IMR-90 (cell line): Measurements from ENCODE around the gene SSBP3. TPM values are rescaled to one million over a fixed set of nuclear protein-coding genes. Genes with fewer than 3 reads are reported as not detected.

ENCODE experiments used
- ATAC-seq: fragments of 200-7000 bp; cut with Tn5 transposase; 2 replicates; pipeline ENCODE4 v1.9.1; 2020; ENCODE audit warnings: low read depth, mild to moderate bottlenecking, moderate library complexity
- BruUV-seq: library from RNA; stranded (reverse); fragments of 400-500 nt; replicated peaks from 2 replicates; lab custom pipeline; 2021; lab: Mats Ljungman, UMichigan
- CTCF ChIA-PET: fragments of 300-600 bp; formaldehyde crosslinking; extraction: SDS; loops from one replicate; lab custom pipeline; 2021; ENCODE audit warnings: antibody characterized with exemption; lab: Yijun Ruan, JAX
- POLR2A ChIA-PET: fragments of 300-600 bp; sonication (Branson Sonifier 250); formaldehyde crosslinking; loops from one replicate; lab custom pipeline; 2022; ENCODE audit warnings: antibody characterized with exemption; ENCODE audit not compliant: unreplicated experiment; lab: Charles Lee
- DNase-seq: peaks from one replicate; pipeline ENCODE4 v3.0.0; 2013
- H2AFZ ChIP-seq: replicated peaks from 2 replicates; pipeline ENCODE3; 2013; ENCODE audit warnings: low read length, mild to moderate bottlenecking; ENCODE audit not compliant: poor library complexity
- H2AK5ac ChIP-seq: 2 replicates; pipeline ENCODE4 v1.6.1; 2013; ENCODE audit warnings: low read depth, low read length, inconsistent platforms
- H2AK9ac ChIP-seq: replicated peaks from 2 replicates; pipeline ENCODE3; 2013; ENCODE audit warnings: mild to moderate bottlenecking, low read depth, low read length, moderate library complexity; ENCODE audit not compliant: poor library complexity
- H2BK120ac ChIP-seq: 2 replicates; pipeline ENCODE4 v1.6.1; 2013; ENCODE audit warnings: low read depth, low read length, inconsistent platforms
- H2BK15ac ChIP-seq: 3 replicates; pipeline ENCODE4 v1.6.1; 2013; ENCODE audit warnings: low read depth, low read length, inconsistent platforms
- H2BK20ac ChIP-seq: 2 replicates; pipeline ENCODE4 v1.6.1; 2013; ENCODE audit warnings: low read depth, mild to moderate bottlenecking, inconsistent platforms, low read length, moderate library complexity
- H2BK5ac ChIP-seq: 2 replicates; pipeline ENCODE4 v1.6.1; 2013; ENCODE audit warnings: mild to moderate bottlenecking, low read depth, low read length, inconsistent platforms; ENCODE audit not compliant: poor library complexity, severe bottlenecking
- H3K14ac ChIP-seq: replicated peaks from 2 replicates; pipeline ENCODE4 v1.6.1; 2013; ENCODE audit warnings: low read depth, low read length, inconsistent platforms
- H3K18ac ChIP-seq: 2 replicates; pipeline ENCODE4 v1.6.1; 2013; ENCODE audit warnings: low read depth, low read length, control low read depth
- H3K23ac ChIP-seq: 2 replicates; pipeline ENCODE4 v1.6.1; 2013; ENCODE audit warnings: low read depth, low read length, inconsistent platforms
- H3K27ac ChIP-seq: 2 replicates; pipeline ENCODE4 v1.5.1; 2013; ENCODE audit warnings: mild to moderate bottlenecking, control low read depth, low read length; ENCODE audit not compliant: insufficient read depth
- H3K27me3 ChIP-seq: 2 replicates; pipeline ENCODE4 v1.6.1; 2013; ENCODE audit warnings: low read length; ENCODE audit not compliant: control insufficient read depth, insufficient read depth
- H3K36me3 ChIP-seq: 2 replicates; pipeline ENCODE4 v1.6.1; 2013; ENCODE audit warnings: low read length, mixed read lengths; ENCODE audit not compliant: control insufficient read depth, insufficient read depth
- H3K4ac ChIP-seq: 2 replicates; pipeline ENCODE4 v1.6.1; 2013; ENCODE audit warnings: low read depth, low read length, inconsistent platforms
- H3K4me1 ChIP-seq: 2 replicates; pipeline ENCODE4 v1.6.1; 2013; ENCODE audit warnings: low read length, mixed read lengths; ENCODE audit not compliant: control insufficient read depth, insufficient read depth
- H3K4me2 ChIP-seq: 2 replicates; pipeline ENCODE4 v1.6.1; 2013; ENCODE audit warnings: low read depth, mild to moderate bottlenecking, control low read depth, low read length, moderate library complexity
- H3K4me3 ChIP-seq: 2 replicates; pipeline ENCODE4 v1.5.1; 2013; ENCODE audit warnings: low read depth, mild to moderate bottlenecking, control low read depth, low read length, moderate library complexity; ENCODE audit not compliant: insufficient read depth
- H3K56ac ChIP-seq: 2 replicates; pipeline ENCODE4 v1.6.1; 2013; ENCODE audit warnings: low read length, inconsistent platforms; ENCODE audit not compliant: insufficient read depth; ENCODE audit errors: extremely low read depth
- H3K79me1 ChIP-seq, 2 experiments: 2 replicates each; pipeline ENCODE4 v1.6.1; 2013; ENCODE audit warnings: low read length in 2 of 2, inconsistent platforms in 1 of 2, low read depth in 1 of 2
- H3K9ac ChIP-seq: 2 replicates; pipeline ENCODE4 v1.6.1; 2013; ENCODE audit warnings: low read depth, low read length, control low read depth
- H3K9me1 ChIP-seq: 2 replicates; pipeline ENCODE4 v1.6.1; 2013; ENCODE audit warnings: low read length, inconsistent platforms; ENCODE audit not compliant: insufficient read depth
- H3K9me3 ChIP-seq: 2 replicates; pipeline ENCODE4 v1.6.1; 2013; ENCODE audit warnings: low read length; ENCODE audit not compliant: control insufficient read depth, insufficient read depth
- H4K20me1 ChIP-seq: 2 replicates; pipeline ENCODE4 v1.6.1; 2013; ENCODE audit warnings: low read length, inconsistent platforms; ENCODE audit not compliant: insufficient read depth
- H4K5ac ChIP-seq: 2 replicates; pipeline ENCODE4 v1.6.1; 2013; ENCODE audit warnings: mild to moderate bottlenecking, low read depth, low read length, control low read depth
- H4K8ac ChIP-seq, 2 experiments: 2 replicates each; pipeline ENCODE4 v1.6.1; 2013; ENCODE audit warnings: low read depth in 2 of 2, low read length in 2 of 2, control low read depth in 1 of 2, inconsistent platforms in 1 of 2
- H4K91ac ChIP-seq: 2 replicates; pipeline ENCODE4 v1.6.1; 2013; ENCODE audit warnings: low read depth, low read length, inconsistent platforms; ENCODE audit not compliant: insufficient read depth
- BHLHE40 ChIP-seq: fragments of 150-350 bp; IDR thresholded peaks from 2 replicates; pipeline ENCODE4 v1.6.1; 2016; ENCODE audit warnings: mild to moderate bottlenecking, low read depth, low read length
- CEBPB ChIP-seq: IDR thresholded peaks from 2 replicates; pipeline ENCODE4 v1.6.1; 2012; ENCODE audit warnings: low read depth, low read length, improper control_type of control experiment
- MAZ ChIP-seq: IDR thresholded peaks from 2 replicates; pipeline ENCODE4 v1.6.1; 2012; ENCODE audit warnings: low read depth, mild to moderate bottlenecking, low read length, improper control_type of control experiment, moderate library complexity, borderline replicate concordance
- RAD21 ChIP-seq: IDR thresholded peaks from 2 replicates; pipeline ENCODE4 v1.6.1; 2012; ENCODE audit warnings: low read length, improper control_type of control experiment
- WGBS, 2 experiments: methylation state at CpG; one replicate each; pipeline versions ENCODE4 v1.1.5 to v1.1.7; 2013; ENCODE audit warnings: missing lambda C conversion rate in 2 of 2; ENCODE audit not compliant: insufficient read length in 1 of 2; ENCODE audit errors: extremely low coverage in 2 of 2; 5-methylcytosine and 5-hydroxymethylcytosine counted together
- dilution Hi-C: fragments of 300-500 bp; cut with HindIII; formaldehyde crosslinking; loops from one replicate; pipeline ENCODE4 v1.14.3; 2018; ENCODE audit warnings: low sequenced_read_pairs; ENCODE audit not compliant: unreplicated experiment
- in situ Hi-C: fragments of 300-500 bp; cut with MboI; formaldehyde crosslinking; loops from 3 replicates; pipeline ENCODE4 v1.14.3; 2019; ENCODE audit warnings: low sequenced_read_pairs, inconsistent platforms, mixed read lengths
- intact Hi-C: fragments of 100-400 bp; cut with micrococcal nuclease; formaldehyde crosslinking; loops from 2 replicates; pipeline ENCODE4 v1.10.0; 2022
- polyA plus RNA-seq, 3 experiments: library from polyadenylated mRNA; depleted of rRNA; stranded (reverse); fragments of >200 nt; gene quantifications; 2 replicates each; pipeline ENCODE4 v1.2.3, GENCODE V29; 2012; ENCODE audit warnings: low replicate concordance in 1 of 3
- total RNA-seq: library from RNA; depleted of rRNA; stranded (reverse); fragments of >200 nt; gene quantifications from 2 replicates; pipeline ENCODE4 v1.2.3, GENCODE V29; 2012

Gene SSBP3
- total and polyA plus RNA-seq, 2 of the 4 experiments (the other 2 are of a cell fraction): 10.9 to 39.6 TPM

DNA sequence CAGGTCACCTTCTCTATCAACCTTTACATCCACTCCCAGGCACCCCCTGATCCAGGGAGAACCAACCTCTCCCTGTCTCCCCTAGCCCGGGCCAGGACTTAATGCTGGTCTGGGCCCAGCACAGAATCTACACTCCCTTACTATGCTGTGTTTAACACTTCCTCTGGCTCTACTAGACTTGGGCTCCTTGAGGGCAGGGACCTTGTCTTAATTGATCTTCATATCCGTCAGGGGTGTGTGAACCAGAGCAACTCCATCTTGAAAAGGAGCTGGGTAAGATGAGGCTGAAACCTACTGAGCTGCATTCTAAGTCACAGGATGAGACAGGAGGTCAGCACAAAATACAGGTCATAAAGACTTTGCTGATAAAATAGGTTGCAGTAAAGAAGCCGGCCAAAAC lies 98.9 kb downstream of the SSBP3 start:
- no peak overlapping the region for H4K5ac ChIP-seq
- CTCF ChIA-PET: interaction anchor here (1.1 kb wide), 1 partner anchor 28 kb away, joined by 6 read pairs; no protein-coding TSS in a partner anchor
- no peak overlapping the region for H2BK15ac ChIP-seq
- ATAC-seq (no peak), DNase-seq (no peak)
- dilution Hi-C loops: no loop called here
- 100% methylated on average over 1 of the region's 3 CpGs; no CpG with 5 or more reads in 1 of the 2 experiments for WGBS, 2 experiments
- no peak overlapping the region for H2BK120ac ChIP-seq
- no peak overlapping the region for H3K23ac ChIP-seq
- peaks cover 41% of the 10 kb centered on the region for H3K9me1 ChIP-seq
- no peak overlapping the region for H3K4ac ChIP-seq
- peaks cover 51% of the 10 kb centered on the region for H4K20me1 ChIP-seq
- intact Hi-C loops: no loop called here
- H2AK5ac ChIP-seq: no peak overlapping the region
- no peak overlapping the region for H2AK9ac ChIP-seq
- peaks cover 12% of the 10 kb centered on the region for H3K4me1 ChIP-seq
- TF ChIP-seq CEBPB (no peak), BHLHE40 (no peak), MAZ (no peak), RAD21 (no peak)
- no peaks in the 10 kb centered on the region; the same call in 1 of the 2 replicates for H3K36me3 ChIP-seq
- BruUV-seq: no TSS peak
- H3K9ac ChIP-seq: no peak overlapping the region
- no peak overlapping the region for H3K4me3 ChIP-seq
- no peak overlapping the region for H4K91ac ChIP-seq
- H2BK5ac ChIP-seq: no peak overlapping the region
- H4K8ac ChIP-seq: no peak overlapping the region
- no peak overlapping the region for H2BK20ac ChIP-seq
- in situ Hi-C loops: no loop called here
- peaks cover 38 to 90% of the 10 kb centered on the region in 2 experiments for H3K79me1 ChIP-seq
- H3K14ac ChIP-seq: no peak overlapping the region
- POLR2A ChIA-PET: no interaction called here
- H3K27me3 ChIP-seq: no peaks in the 10 kb centered on the region
- no peak overlapping the region for H2AFZ ChIP-seq
- no peak overlapping the region for H3K56ac ChIP-seq
- no peak overlapping the region for H3K27ac ChIP-seq
- no peak overlapping the region for H3K18ac ChIP-seq
- no peak overlapping the region for H3K4me2 ChIP-seq
- no peaks in the 10 kb centered on the region for H3K9me3 ChIP-seq
